Measurements from ENCODE around the gene ASPDH.

The ASPDH gene

DNA sequence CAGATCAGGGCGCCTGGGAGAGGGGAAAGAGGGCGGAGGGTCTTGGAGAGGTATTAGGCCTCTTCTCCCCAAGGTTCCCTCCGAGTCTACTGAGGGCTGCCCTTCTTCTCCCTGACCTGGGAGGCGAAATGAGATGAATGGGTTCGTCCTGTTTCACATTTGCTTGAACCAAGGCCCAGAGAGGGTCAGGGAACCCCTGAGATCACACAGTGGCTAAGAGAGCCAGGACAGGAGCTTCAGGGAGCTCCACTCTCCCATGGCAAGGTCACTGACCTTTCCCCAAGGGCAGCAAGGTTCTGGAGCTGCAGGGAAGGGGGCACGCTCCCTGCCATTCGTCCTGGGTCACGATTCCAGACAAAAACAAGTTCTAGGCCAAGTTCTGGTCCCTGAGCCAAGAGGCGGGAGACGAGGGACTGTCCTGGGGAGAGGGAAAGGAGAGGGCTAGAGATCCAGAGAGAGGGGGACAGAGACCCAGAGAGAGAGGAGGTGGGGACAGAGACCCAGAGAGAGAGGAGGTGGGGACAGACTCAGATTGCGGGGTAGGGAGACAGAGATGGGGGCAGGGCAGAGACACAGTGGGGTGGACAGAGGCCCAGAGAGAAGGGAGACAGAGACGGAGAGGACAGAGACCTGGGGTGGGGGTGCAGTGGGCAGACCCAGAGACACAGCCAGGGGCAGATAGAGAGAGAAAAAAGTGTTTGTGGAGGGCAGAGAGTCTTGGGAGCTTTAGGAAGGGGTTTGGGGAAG lies 541 bp downstream of the ASPDH start:
- DNase-seq, result no peak

DNA sequence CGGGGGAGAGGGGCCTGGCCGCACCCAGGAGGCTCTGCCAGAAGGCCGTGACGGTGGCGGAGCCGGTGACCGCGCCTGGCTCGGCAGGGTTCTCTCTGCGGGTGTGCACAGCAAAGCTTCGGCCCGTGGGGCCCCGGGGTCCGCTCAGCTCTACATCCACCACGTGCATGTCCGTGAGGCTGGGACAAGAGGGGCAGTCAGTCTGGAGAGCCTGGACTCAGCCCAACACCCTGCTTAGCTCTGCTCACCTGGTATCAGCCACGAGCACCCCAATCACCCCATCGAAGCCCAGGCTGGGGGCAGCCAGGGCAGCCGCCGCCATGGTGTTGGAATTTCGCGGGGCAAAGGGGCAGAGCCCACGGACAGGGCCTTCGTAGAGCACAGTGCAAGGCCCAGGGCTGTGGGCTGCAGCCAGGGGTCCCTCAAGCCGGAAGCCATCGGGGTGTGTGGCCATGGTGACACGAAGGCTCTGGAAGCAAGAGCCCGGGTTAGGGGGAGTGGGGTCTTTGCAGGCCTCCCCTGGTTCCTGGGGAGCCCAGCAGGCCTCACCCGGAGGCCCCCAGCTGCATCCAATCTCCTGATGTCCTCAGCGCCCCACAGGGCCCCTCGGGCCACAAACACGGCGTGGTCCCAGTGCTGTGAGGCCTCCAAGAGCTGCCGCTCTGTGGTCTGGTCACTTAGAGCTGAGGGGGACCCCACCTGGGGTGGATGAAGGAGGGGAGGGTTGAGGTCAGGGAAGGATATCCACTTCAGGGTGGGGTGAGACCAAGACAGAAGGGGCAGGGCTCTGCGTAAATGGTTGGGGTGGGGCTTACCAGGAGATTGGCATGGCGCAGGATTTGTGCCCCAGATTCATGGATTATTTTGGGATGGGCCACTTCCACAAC lies 1.4 kb downstream of the ASPDH start:
- no peak for DNase-seq

DNA sequence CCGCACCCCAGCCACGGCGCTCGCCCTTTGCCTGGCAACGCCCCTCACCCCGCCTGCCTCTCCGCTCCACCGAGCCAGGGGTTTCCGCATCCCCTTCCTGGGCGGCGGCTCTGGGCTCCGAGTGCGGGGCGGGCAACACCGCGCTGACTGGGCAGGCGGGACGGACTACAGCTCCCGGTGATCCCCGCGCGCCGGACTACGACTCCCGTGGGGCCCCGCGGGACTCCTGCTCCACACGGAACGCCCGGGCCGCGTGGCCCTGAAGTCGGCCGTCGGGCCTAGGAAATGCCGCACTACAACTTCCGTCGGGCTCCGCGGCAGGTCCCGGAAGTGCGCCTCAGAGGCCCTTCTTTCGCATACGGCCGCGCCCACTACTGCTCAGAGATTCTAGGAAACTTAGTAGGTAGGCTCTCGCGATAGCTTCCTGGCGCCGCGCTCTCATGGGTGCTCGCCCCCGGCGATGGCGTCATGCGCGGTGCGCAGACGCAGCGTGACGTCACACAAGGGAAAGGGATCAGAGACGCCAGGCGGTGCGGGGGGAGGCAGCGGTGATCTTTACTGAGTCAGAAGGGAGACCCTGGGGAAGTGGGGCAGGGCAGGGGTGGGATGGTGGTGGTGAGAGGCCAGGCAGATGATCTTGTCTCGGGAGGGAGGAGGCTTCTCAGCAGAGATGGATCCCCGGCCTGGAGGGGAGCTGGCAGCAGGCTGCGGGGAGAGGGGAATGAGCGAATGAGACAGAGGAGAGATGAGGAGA lies 2.5 kb downstream of the ASPDH start, which contains the start of gene JOSD2:
TSS of gene JOSD2 (minus strand) at position 123 of the 754 bp plus-strand sequence. CDS start 760 bp downstream, outside the sequence.
- DNase-seq, result peak; percentile 98

DNA sequence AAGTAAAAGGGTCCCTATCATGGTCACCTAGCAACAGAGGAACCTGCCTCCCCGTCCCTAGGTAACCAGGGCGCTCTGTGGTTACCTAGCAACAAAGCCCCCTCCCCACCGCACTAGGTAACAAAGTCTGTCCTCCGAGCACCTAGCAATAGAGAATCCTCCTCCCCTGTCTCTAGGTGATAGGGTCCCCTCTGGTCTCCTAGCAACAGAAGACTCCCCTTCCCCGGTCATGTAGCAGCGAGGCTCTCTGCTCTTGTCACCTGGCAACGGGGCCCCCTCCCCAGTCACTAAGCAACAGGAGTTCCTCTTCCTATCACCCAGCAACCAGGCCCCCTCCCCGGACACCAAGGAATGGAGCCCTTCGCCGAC lies 3.0 kb downstream of the ASPDH start:
- DNase-seq, result no peak

DNA sequence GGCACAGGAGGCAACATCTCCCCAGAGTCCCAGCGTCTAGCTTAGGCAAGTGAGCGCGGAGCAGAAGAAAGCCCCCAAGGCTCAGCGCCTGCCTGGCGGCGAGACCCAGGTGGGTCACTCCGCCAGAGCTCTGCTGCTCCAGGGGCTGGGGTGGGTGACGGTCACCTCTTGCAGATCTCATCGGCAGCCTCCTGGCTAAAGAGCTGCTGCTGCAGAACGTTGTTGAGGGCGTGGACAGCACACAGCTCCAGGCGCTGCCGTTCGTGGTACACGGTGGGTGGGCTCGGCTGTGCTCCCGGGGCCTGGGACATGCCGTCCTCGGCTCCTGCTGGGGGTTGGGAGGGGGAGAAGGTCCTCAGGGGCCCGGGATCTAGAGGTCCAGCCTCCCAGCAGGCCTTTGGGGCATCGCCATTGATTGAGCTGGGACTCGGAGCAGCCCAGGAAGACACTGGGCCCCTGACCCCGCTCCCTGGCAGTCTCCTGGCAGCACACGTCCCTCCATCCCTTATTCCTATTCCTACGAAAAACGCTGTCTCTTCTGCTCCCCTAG lies 3.5 kb downstream of the ASPDH start:
- DNase-seq, result no peak

DNA sequence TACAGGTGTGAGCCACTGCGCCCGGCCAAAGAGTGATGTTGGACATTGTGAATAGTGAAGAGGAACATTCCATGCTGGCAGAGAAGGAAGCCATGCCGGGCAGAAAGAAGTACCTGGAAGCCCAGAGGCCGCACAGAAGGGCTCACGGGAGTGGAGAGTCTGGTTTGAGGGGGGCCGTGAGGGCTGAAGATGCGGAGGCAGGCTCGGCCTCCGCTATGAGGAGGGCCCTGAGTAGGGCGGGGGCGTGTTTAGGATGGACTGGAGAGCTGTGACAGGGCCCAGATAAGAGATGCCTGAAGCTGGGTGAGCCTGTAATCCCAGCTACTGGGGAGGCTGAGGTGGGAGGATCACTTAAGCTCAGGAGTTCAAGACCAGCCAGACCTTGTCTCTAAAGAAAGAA lies 4.3 kb downstream of the ASPDH start:
- DNase-seq, result no peak

DNA sequence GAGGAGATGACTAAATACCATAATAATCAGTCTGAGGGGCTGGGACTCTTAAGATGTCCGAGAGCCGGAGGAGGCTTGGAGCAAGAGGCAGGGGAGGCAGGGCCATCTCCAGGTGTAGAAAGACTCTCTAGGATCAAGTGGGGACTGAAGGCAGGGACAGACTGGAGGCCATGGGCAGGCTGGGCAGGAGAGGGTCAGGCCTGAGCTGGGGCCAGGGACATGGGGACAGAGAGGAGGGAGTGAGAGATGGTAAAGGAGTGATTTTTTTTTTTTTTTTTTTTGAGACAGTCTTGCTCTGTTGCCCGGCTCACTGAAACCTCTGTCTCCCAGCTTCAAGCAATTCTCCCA lies 4.9 kb downstream of the ASPDH start:
- no peak for DNase-seq

DNA sequence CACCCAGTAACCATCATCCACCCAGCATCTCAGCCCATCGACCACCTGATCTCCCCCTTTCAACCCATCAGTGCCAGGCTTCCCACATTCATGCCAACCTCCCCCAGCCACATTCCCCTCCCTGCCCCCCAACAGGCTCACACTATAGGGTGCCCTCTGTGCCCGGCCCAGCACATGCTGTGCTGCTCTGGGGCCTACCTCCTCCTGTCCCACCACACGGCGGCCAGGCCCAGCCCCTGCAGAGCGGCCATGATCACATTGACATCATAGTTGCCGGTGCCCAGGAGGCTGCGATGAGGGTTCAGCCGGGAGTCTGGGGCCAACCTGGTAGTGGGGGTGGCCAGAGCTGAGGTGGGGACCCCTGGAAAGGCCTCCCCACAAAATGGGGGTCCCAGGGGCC lies 6.3 kb downstream of the ASPDH start:
- no peak for DNase-seq

DNA sequence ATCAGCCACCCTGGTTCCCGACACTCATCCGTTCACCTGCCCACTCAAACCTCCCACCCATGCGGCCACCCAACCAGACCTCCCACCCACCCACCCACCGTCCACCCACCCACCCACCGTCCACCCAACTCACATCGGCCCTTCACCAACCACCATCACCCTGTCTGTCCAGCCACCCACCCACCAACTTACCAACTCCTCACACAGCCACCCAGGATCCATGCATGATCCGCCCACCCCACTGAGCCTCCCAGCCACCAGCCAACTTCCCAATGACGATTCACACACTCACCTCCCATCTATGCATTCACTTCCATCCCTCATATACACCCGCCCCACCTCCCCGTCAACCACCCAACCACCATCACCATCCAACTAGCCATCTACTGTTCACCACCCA lies 7.0 kb downstream of the ASPDH start:
- no peak for DNase-seq

DNA sequence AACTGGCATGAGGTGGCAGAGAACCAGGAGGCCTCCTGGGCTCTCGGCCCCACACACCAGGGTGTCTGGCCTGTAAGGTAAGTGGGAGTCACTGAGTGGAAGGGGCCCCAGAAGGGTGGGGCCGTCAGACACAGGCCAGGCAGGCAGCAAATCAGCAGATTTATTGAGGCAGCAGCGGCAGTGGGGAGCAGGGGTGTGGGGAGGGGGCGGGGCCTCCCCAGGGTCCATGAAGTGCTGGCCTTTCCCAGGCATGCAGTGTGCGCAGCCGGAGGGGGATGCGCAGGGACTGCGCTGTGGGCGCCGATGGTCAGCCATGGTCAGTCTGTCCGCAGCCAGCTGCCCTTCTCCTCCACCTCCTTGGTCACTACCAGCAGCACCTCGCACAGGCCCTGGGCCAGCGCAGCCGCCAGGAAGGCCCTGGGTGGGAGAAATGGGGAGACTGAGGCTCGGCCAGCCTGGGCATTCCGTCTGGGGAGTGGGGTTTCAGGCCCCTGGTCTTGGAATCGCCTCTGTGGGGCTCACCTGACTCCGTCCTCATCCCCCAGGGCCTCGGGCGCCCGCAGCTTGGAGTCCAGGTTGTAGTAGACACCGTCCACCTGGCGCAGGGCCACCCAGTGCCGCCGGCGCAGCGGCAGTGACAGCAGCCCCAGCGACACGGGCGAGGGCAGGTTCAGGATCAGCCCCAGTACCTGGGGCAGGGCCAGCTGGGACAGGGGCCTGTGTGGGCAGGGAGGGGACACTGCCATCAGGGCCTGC lies 7.7 kb downstream of the ASPDH start:
- DNase-seq, result no peak

DNA sequence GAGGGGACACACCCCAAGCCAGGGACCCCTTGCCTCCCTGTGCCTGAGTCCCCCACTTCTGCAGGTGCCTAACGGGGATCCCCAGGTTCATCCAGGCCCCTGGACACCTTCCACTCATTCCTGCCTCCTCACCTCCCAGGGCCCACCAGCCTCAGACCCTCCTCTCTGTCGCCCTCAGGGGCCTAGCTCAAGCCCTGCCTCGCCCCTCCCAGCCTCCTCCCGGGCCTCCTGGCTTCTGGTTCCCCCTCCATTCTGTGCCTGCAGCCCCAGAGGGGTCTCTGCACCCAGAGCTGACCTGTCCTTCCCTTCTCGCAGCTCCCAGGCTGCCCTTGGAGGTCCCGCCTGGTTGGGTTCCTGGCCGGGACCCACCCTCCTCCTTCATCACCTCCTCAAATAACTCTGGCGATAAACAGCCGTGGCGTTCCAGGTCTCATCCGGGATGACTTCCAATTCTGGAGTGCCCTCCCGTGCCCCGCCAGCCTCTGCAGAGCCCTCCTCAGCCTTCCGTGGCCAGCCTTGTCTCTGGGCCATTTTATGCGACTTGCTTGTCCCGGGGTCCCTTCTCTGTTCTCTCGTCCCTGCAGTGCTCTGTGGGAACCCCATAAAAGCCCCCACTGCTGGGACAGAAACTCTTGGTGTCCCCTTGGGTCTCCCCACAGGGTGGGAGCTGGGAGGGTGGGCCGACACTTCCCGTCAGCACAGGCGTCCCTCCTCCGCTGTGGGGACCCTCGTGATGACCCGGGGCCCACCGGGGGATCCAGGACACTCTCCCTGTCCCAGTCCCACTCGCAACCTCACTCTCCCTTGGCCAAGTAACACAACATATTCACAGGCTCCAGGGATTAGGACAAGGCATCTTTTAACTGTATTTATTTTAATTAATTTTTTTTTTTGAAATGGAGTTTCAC lies 11.9 kb downstream of the ASPDH start:
- DNase-seq, result no peak

DNA sequence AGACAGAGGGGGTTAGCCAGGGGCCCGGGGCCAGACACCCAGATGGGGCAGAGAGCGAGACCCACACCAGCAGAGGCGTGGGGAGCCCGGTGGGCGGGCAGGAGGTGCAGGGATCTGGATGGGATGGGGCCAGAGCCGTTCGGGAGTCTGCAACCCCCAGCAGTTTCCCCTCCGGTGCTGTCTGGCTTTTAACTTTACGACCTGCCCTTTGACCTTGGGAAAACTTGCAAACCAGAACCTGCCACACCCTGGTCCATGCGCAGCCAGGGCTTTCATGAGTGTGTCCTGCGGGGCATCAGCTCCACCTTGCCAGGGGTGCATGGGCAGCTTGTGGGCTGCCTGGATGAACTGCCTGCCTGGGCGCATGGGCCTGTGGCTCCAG lies 12.5 kb downstream of the ASPDH start:
- DNase-seq, result no peak

DNA sequence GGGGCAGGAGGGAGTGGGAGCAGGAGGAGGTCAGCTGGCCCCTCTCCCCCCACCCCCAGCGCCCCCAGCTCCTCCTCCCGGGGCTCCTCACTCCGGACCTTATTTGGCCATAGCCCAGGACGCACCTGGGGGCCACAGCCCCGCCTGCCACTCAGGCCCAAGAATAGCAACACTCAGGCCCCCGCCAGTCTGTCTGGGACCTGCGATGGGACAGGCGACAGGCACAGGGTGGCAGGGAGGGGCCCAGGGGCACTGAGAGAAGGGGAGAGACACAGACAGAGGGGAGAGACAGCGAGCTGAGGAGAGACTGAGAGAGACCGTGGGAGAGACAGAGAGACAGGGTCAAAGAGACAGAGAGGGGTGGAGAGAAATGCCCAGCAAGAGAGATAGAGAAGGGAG lies 13.0 kb downstream of the ASPDH start:
- no peak for DNase-seq

DNA sequence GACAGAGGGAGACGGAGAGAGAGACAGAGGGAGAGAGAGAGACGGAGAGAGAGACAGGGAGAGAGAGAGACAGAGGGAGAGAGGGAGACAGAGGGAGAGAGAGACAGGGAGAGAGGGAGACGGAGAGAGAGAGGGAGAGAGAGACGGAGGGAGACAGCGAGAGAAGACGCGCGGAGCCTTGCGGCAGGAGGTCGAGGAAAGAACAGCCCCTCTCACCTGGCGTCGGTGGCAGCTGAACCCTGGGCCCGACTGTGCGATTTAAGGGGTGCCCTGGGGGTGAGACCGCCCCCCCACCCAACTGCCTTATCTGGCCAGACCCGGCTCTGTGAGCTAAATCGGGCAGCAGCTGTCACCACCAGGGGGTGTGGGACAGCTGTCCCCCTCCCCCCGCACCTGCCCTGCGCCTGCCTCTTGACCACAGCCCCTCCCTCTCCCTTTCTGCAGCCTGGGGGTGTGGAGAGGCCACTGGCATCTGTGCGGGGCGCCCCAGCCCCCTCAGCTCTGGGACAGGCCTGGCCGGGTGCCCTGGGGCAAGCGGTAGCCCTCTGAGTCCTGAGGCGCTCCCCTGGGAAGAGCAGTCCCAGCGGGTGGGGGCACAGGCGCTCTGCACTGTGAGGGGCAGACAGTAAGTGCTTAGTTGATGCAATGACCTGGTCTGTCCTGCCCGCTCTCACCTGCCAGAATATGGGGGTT lies 13.5 kb downstream of the ASPDH start:
- DNase-seq, result no peak

DNA sequence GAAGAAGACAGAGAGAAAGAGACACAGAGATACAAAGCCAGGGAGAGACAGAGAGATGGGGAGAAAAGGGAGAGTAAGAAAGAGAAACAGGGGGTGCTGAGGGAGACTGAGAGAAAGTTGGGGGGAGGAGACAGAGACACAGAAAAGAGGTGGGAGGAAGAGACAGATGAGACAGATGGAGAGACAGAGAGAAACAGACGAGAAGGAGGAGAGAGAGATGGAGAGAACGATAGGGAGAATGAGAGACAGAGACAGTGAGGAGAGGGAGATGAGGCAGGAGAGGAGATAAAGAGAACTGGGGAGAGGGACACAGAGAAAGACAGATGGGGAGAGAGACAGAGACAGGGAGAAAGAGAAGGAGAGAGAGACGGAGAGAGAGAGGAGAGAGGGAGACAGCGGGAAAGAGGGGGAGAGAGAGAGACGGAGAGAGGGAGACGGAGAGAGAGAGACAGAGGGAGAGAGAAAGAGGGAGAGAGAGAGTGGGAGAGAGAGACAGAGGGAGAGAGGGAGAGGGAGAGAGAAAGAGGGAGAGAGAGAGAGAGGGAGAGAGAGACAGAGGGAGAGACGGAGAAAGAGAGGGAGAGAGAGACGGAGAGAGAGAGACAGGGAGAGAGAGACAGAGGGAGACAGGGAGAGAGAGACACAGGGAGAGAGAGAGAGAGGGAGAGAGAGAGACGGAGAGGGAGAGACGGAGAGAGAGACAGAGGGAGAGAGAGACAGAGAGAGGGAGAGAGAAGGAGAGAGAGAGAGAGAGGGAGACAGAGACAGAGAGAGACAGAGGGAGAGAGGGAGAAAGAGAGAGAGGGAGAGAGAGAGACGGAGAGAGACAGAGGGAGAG lies 15.3 kb downstream of the ASPDH start:
- DNase-seq, result no peak

DNA sequence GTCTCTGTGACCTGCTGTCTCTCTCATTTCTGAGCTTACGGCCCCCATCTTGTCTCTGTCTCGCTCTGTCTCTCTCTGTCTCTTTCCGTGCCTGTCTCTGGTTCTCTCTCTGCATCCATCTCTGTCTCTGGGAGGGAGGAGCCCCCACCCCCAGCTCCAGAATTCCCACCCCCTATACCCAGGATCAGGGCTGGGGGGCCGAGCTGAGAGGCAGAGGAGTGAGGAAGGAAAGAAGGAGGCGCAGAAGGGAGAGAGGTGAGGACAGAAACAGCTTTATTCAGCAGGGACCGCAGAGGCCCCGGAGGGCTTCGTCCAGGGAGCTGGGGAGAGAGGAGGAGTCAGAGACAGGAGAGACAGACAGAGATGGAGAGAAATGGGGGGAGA lies 16.7 kb downstream of the ASPDH start:
- DNase-seq, result no peak

DNA sequence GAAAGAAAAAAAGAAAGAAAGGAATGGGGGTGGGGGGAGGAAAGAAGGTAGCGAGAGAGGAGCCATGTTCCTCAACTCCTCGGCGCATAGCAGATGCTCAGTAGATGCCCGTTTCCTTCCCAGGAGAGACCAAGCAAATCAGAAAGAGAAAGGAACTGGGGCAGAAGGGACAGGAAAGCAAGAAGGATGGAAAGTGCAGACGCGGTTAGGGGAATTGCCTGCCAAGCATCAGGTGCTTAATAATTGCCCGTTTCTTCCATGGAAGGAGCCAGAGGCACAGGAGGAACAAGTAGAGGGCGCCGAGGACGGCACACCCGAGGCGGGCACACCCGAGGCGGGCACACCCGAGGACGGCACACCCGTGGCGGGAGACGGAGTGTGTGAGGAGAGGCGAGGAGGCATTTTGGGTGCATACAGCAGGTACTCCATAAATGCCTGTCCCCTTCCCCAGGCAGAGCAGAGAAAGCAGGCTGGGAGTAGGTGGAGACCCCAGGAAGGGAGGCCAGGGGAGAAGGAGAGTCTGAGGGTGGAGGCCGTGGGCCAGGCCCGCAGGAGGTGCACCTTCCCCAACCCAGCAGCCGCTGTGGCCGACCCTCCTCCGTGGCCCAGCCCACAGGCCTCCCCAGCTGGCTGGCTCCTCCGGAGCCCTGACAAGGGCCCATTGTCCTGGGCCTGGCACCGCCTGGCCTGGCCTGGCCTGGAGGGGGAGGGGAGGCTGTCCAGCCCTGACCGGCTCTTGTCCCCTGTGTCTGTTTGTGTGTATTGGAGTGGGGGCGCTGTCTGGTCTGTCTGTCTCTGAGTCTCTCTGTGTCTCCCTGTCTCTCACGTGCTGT lies 17.3 kb downstream of the ASPDH start:
- DNase-seq, result no peak

DNA sequence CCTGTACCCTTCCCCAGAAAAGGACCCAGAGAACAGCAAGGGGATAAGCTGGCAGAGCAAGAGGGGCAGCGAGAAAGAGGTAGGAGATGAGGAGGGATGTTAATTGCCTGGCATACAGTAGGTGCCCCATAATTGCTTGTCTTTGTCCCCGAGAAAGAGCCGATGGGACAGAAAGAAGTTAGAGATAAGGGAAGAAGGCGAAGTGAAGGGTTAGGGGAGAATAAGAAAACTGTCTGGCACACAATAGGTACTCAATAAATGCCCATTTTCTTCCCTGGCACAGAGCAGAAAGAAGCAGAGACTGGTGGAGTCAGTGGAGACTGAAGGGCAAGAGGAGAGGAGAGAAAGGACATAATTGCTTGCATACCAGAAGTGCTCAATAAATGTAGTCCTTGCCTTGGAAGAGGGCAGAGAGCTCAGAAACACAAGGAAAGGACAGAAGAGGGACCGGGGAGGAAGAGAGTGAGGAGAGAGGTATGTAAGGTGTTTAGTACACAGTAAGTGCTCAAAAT lies 18.6 kb downstream of the ASPDH start:
- DNase-seq, result no peak
